ENCODE results near the gene PRPH2.

DNA sequence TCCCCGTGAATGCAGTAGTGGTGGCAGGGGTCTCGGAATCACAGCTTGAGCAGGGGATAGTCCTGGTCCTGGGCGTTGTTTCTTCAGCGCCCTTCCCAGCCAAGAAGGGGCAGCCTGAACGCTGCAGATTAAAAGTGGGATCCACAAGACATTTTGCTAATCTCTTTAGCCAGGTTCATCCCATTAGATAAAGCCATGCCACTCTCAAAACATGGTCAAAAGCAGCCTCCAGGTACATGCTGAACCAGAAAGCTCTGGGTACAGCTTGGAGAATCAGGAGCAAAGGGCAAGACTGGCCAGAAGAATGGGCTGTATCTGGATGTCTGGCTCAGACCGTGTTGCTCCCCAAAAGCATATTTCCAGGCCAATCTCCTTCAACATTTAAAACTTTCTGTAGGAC lies at the start of gene PRPH2:
- TF ChIP-seq CTCF (IDR thresholded peaks at IDR 0.05) (no peak), ELF1 (IDR thresholded peaks at IDR 0.05) (no peak), TEAD4 (IDR thresholded peaks at IDR 0.05; ENCODE audit: borderline replicate concordance, insufficient read depth) (no peak), REST (IDR thresholded peaks at IDR 0.05; ENCODE audit: low read depth, low read length) (no peak), MAX (IDR thresholded peaks at IDR 0.05; ENCODE audit: low read depth) (no peak), FOXM1 (IDR thresholded peaks at IDR 0.05; ENCODE audit: low read depth) (no peak), USF2 (IDR thresholded peaks at IDR 0.05; ENCODE audit: borderline replicate concordance, low read depth, low read length) (no peak), EP300 (IDR thresholded peaks at IDR 0.05; ENCODE audit: borderline replicate concordance in 1 of 2, low read depth in 1 of 2, low read length in 1 of 2) (no peak)

Measured in SK-N-SH (cell line).